ENCODE results near the gene TMEM127. TPM values are rescaled to one million over a fixed set of nuclear protein-coding genes. Genes with fewer than 3 reads are reported as not detected.

TMEM127 gene, protein sequence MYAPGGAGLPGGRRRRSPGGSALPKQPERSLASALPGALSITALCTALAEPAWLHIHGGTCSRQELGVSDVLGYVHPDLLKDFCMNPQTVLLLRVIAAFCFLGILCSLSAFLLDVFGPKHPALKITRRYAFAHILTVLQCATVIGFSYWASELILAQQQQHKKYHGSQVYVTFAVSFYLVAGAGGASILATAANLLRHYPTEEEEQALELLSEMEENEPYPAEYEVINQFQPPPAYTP
- 19.8 and 31.5 TPM in 2 replicates for total RNA-seq

GRCh38 chr2:96265840-96266679, at the start of gene TMEM127, which contains the start of gene CIAO1:
Gene TMEM127, minus strand, starts transcription at chr2:96265997. Its CDS starts 616 bp downstream, at chr2:96265381.
Gene CIAO1, plus strand, starts transcription at chr2:96266225. Its CDS starts 126 bp downstream, at chr2:96266351.

GRCh38 chr2:96305091-96305978, 39.5 kb upstream of the TMEM127 start, which contains the start of gene SNRNP200:
Gene SNRNP200, minus strand, starts transcription at chr2:96305546. Its CDS starts 109 bp downstream, at chr2:96305437.

GRCh38 chr2:96208143-96209010, 57.4 kb downstream of the TMEM127 start, which contains the start of gene STARD7:
Gene STARD7, minus strand, starts transcription at chr2:96208827. Its CDS starts 393 bp downstream, at chr2:96208434.

Other genes with a start within 250 kb of the TMEM127 start
- under 0.01 and 0.07 TPM in 2 replicates for gene GPAT2, start 231.1 kb downstream of the TMEM127 start, total RNA-seq
- gene ADRA2B, start 149.4 kb downstream of the TMEM127 start, total RNA-seq: under 0.01 and 0.07 TPM in 2 replicates
- gene ASTL, start 127.5 kb downstream of the TMEM127 start, total RNA-seq: 0.07 TPM in 1 of 2 replicates, not detected in the other
- 6.2 and 13.0 TPM in 2 replicates for gene DUSP2, start 120.6 kb downstream of the TMEM127 start, total RNA-seq
- gene STARD7, start 57.2 kb downstream of the TMEM127 start, total RNA-seq: 125 and 139 TPM in 2 replicates
- gene CIAO1, start 228 bp upstream of the TMEM127 start, total RNA-seq: 84.8 and 85.8 TPM in 2 replicates
- 42.4 and 93.0 TPM in 2 replicates for gene SNRNP200, start 39.5 kb upstream of the TMEM127 start, total RNA-seq
- 1.4 and 2.3 TPM in 2 replicates for gene ITPRIPL1, start 59.3 kb upstream of the TMEM127 start, total RNA-seq
- gene NCAPH, start 69.8 kb upstream of the TMEM127 start, total RNA-seq: 0.34 and 0.36 TPM in 2 replicates
- 0.50 TPM in 1 of 2 replicates, not detected in the other for gene NEURL3, start 239.4 kb upstream of the TMEM127 start, total RNA-seq

Measured in nasal cavity respiratory epithelium epithelial cell of viscerocranial mucosa (primary cell).